ENCODE measurements around the gene CHTF8. TPM values are rescaled to one million over a fixed set of nuclear protein-coding genes. Genes with fewer than 3 reads are reported as not detected.

The CHTF8 gene, protein sequence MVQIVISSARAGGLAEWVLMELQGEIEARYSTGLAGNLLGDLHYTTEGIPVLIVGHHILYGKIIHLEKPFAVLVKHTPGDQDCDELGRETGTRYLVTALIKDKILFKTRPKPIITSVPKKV
- total RNA-seq, result 10 to 100 TPM; 53.9 to 68.7 (median 60.2) TPM

DNA sequence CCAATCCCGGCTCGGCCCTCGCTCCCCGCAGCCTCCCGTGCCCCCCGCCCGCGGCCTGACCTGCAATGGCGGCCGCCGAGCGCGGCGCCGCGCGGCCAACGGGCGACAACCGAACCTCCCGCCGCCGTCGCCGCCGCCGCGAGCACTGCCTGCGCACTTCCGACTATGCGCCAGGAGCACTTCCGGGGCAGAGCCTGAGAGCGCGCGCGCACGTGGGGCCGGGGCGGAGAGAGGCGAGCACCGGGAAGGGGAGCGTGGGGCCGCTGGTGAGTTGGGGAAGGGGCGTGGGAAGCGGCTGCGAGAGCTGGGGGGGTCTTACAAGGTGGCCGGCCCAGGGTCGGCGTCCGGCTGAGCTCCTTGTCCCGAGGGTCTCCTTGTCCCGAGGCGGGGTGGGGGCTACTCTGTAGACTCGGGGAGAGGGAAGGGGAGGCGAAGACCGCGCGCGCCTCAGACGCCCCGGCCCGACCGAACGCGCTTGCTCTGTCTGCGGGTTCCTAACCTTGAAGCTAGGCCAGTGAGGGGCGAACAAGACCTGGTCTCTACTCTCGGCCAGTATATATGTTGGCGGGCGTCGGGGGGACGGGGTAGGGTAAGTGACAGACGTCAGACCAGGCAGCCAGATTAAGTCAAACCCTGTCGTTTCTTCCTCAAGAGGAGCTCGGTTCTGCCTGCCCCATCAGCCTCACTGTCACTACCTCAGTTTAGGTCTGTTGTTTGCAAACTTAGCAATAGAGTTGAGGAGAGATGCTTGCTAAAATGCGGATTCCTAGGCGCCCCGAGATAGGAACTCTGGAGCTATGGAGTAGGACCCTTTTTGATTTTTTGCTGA lies at the start of gene CHTF8, which contains the start of gene UTP4:
TSS of gene CHTF8 (minus strand) at position 165 of the 829 bp plus-strand sequence. CDS start 11,130 bp downstream, outside the sequence.
TSS of gene UTP4 (plus strand) at position 226 of the 829 bp plus-strand sequence. CDS start 811 bp downstream, outside the sequence.
- peak; percentile 84 to 93 (median 92) for DNase-seq
- Histone ChIP-seq H3K36me3 (peaks cover 0 to 6% (median 0%) of the 10 kb centered on the region in 3 donors), H3K4me1 (peaks cover 0 to 23% (median 2%) of the 10 kb centered on the region in 4 donors), H3K9me3 (no peaks in the 10 kb centered on the region), H3K4me3 (peak within 1 kb of the TSS; percentile 57 to 96 (median 90)), H3K27ac (peak within 1 kb of the TSS; percentile 88 to 98 (median 95)), H3K27me3 (no peaks in the 10 kb centered on the region)
- TF ChIP-seq, protein P1, sequence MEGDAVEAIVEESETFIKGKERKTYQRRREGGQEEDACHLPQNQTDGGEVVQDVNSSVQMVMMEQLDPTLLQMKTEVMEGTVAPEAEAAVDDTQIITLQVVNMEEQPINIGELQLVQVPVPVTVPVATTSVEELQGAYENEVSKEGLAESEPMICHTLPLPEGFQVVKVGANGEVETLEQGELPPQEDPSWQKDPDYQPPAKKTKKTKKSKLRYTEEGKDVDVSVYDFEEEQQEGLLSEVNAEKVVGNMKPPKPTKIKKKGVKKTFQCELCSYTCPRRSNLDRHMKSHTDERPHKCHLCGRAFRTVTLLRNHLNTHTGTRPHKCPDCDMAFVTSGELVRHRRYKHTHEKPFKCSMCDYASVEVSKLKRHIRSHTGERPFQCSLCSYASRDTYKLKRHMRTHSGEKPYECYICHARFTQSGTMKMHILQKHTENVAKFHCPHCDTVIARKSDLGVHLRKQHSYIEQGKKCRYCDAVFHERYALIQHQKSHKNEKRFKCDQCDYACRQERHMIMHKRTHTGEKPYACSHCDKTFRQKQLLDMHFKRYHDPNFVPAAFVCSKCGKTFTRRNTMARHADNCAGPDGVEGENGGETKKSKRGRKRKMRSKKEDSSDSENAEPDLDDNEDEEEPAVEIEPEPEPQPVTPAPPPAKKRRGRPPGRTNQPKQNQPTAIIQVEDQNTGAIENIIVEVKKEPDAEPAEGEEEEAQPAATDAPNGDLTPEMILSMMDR (IDR thresholded peaks at IDR 0.05), result no peak
- TF ChIP-seq POLR2A (IDR thresholded peaks at IDR 0.05), result peak; percentile 55 to 92

DNA sequence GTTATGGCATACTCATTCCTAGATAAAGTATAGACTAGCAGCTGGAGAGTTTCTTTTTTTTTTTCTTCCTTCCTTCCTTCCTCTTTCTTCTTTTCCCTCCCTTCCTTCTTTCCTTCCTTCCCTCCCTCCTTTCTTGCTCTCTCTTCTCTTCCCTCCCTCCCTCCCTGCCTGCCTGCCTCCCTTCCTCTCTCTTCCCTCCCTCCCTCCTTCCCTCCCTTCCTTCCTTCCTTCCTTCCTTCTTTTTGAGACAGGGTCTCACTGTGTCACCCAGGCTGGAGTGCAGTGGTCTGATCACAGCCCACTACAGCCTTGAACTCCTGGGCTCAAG lies 47.6 kb upstream of the CHTF8 start:
- Histone ChIP-seq H3K9me3 (no peaks in the 10 kb centered on the region), H3K4me1 (peaks cover 0 to 21% (median 3%) of the 10 kb centered on the region in 4 donors), H3K27me3 (no peaks in the 10 kb centered on the region), H3K36me3 (no peaks in the 10 kb centered on the region), H3K4me3 (no peak overlapping the region), H3K27ac (peak overlapping the region in 2 of 4 donors; percentile 10 to 64)
- DNase-seq, result no peak
- TF ChIP-seq, protein P1 (IDR thresholded peaks at IDR 0.05), result no peak
- no peak for TF ChIP-seq POLR2A (IDR thresholded peaks at IDR 0.05)

DNA sequence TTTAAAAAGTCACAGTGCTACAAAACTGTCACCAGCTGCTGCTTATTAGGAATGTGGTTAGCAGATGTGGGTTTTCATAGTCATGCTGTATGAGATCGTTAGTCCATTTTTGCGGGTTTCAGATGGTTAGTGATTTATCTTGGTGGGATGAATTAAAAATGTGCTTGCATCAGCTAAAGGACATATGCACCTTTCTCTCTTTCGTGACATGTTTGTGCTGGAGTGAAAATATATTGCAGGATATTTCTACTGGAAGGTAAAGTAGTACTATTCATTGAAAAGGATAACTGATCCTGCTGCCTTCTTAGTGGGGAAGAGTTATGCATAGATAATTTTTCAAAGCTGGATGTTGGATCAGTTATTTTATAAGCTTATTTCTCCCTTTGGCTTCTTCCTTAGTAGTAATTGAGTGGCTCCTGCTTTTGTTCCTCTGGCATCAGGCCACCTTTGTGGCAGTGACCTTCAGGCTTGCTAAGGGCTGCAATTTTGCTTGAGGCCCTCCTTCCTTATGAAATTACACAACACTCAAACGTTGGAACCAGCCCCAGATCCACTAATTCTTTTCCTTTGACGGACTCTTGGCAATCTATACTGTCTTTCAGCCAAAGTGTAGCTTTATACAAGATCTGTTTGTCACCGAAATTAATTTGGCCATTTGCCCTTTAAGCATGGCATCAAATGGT lies 47.1 kb upstream of the CHTF8 start:
- TF ChIP-seq POLR2A (IDR thresholded peaks at IDR 0.05), result no peak
- TF ChIP-seq, protein P1 (IDR thresholded peaks at IDR 0.05), result no peak
- Histone ChIP-seq H3K4me1 (peaks cover 0 to 23% (median 3%) of the 10 kb centered on the region in 4 donors), H3K4me3 (no peak overlapping the region), H3K27me3 (no peaks in the 10 kb centered on the region), H3K9me3 (no peaks in the 10 kb centered on the region), H3K36me3 (no peaks in the 10 kb centered on the region), H3K27ac (peak overlapping the region in 3 of 4 donors; percentile 10 to 67 (median 64))
- peak in 1 of 3 donors; percentile 76 for DNase-seq

DNA sequence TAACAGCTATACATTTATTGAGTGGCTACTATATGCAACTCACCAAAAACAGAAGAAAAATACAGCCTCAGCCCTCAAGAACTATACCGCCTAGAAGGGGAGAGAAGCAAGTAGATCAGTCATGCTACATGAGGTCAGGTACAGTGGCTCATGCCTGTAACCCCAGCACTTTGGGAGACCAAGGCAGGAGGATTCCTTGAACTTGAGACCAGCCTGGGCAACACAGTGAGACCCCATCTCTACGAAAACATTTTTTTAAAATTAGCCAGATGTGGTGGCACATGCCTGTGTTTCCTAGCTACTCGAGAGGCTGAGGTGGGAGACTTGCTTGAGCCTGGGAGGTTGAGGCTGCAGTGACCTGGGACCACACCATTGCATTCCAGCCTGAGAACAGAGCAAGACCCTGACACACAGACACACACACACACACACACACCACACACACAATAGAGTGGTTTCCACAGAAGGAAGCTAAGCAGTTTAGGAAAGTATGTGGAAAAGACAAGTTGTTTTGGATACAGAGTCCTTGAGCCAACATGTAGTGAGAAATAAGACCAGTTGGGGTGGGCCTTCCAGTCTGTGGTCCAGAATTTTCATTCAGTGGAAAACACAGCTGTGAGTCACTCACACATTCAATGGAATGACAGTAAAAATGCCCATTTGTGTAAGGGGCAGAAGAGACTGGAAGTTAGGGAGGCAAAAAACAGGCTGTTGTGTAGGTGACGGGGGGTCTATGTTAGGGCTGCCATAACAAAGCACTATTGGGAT lies 43.8 kb upstream of the CHTF8 start:
- Histone ChIP-seq H3K27me3 (no peaks in the 10 kb centered on the region), H3K4me3 (no peak overlapping the region), H3K36me3 (no peaks in the 10 kb centered on the region), H3K27ac (peak overlapping the region in 1 of 4 donors; percentile 7), H3K9me3 (no peaks in the 10 kb centered on the region), H3K4me1 (peaks cover 0 to 25% (median 3%) of the 10 kb centered on the region in 4 donors)
- DNase-seq, result no peak
- TF ChIP-seq, protein P1 (IDR thresholded peaks at IDR 0.05), result no peak
- TF ChIP-seq POLR2A (IDR thresholded peaks at IDR 0.05), result no peak

All from Peyer's patch (tissue), 4 donors.